GM12891 (cell line): ENCODE data around the gene OLIG3.

Source experiments
- POLR2A ChIP-seq: IDR thresholded peaks from 2 replicates; pipeline ENCODE4 v1.6.1; 2011; ENCODE audit warnings: low read depth, low read length, control low read depth
- SPI1 ChIP-seq: IDR thresholded peaks from 2 replicates; pipeline ENCODE4 v1.6.1; 2011; ENCODE audit warnings: low read depth, low read length, control low read depth

DNA sequence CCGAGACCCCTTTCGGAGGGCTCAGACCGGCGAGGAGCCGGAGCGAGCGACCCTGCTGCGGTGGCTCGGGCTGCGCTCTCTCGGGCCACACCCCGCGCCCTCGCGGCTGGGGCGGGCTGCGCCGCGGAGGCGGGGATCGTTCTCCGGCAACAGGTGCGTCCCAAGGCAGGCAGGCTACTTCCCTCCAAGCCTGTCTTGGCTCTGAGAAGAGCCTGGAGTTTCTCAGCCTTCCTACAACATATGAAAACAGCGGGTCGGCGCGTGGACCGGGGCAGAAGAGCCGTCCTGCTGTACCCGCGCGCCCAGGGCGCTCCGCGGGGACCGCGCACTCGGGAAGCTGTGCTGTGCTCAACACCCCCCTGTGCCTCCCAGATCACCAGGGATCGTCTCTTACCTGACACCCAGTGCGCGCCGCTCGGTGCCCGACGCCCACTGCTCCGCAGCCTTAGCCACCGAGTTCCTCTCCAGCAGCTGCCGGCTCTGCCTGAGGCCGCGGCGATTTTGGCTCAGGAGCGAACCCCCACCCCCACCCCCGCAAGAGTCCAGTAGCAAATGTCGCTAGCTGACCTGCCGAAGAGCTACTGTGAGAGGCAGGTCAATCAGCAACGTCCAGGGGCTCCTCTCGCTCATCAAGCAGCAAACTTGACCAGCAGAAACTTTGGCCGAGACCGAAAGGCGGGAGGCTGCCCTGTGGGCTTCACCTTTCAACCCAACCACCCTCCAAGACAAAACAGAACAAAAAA is 3.7 kb upstream of the OLIG3 start:
- TF ChIP-seq SPI1 (no peak), POLR2A (no peak)
